Adrenal gland (tissue), 12 donors: ENCODE results near the gene ZBTB9. TPM values are rescaled to one million over a fixed set of nuclear protein-coding genes. Genes with fewer than 3 reads are reported as not detected.
"Not testable (repeated sequence)": the region's sequence is repeated elsewhere in the genome, so short reads cannot be mapped to it uniquely, and the experiment has no call there.

ENCODE experiments used
- DNase-seq, 7 donors: peaks; one replicate each; pipeline ENCODE4 v3.0.0-alpha.2; 2019 to 2020
- H3K27ac ChIP-seq, 5 donors: fragments of 200-600 bp; sonication (generic) in 4 of 5; 1 replicate in 3 of 5; 2 replicates in 2 of 5; pipeline versions ENCODE4 v1.5.1 to v1.8.0; 2016 to 2020; ENCODE audit warnings: mild to moderate bottlenecking in 1 of 5
- H3K27me3 ChIP-seq: fragments of 200-600 bp; 2 replicates; pipeline ENCODE4 v1.8.0; 2021
- H3K36me3 ChIP-seq, 2 donors: fragments of 200-600 bp; replicated peaks in 1 of 2; 1 replicate in 1 of 2; 2 replicates in 1 of 2; pipeline versions ENCODE4 v1.5.1 to v1.8.0; 2018 to 2022
- H3K4me1 ChIP-seq, 2 donors: fragments of 200-600 bp; replicated peaks in 1 of 2; 1 replicate in 1 of 2; 2 replicates in 1 of 2; pipeline versions ENCODE4 v1.5.1 to v1.8.0; 2018 to 2021
- H3K4me3 ChIP-seq, 4 donors: fragments of 200-600 bp; sonication (generic) in 3 of 4; one replicate each; pipeline ENCODE4 v1.5.1; 2016 to 2018
- H3K9me3 ChIP-seq, 3 donors: fragments of 200-600 bp; sonication (generic) in 1 of 3; replicated peaks in 1 of 3; 1 replicate in 2 of 3; 2 replicates in 1 of 3; pipeline versions ENCODE4 v1.5.1 to v1.8.0; 2016 to 2021
- POLR2A ChIP-seq, 2 donors: fragments of 450-650 bp; IDR thresholded peaks; one replicate each; pipeline ENCODE4 v1.6.1; 2017; ENCODE audit warnings: antibody characterized with exemption in 2 of 2, mild to moderate bottlenecking in 2 of 2, moderate library complexity in 1 of 2
- WGBS, 4 donors: extraction: QIAGEN DNeasy Blood & Tissue Kit in 2 of 4; methylation state at CpG; one replicate each; pipeline versions ENCODE4 v1.1.5 to v1.1.7; 2013 to 2017; 5-methylcytosine and 5-hydroxymethylcytosine counted together
- intact Hi-C, 2 donors: fragments of 100-400 bp; cut with DNase I; formaldehyde crosslinking; loops; one replicate each; pipeline versions ENCODE4 v1.14.1 to v1.15.0; 2022 to 2023
- polyA plus RNA-seq, 3 donors: library from polyadenylated mRNA; stranded (reverse); fragments of 200-250 nt in 2 of 3; fragments of 350-450 nt in 1 of 3; fragmentation: Illumina TruSeq in 1 of 3; extraction: RNeasy Lipid Tissue Mini Kit (QIAGEN cat#74804) in 1 of 3; gene quantifications; one replicate each; pipeline ENCODE4 v1.2.3, GENCODE V29; 2013 to 2014
- total RNA-seq, 9 donors: library from RNA; depleted of rRNA in 4 of 9; stranded (reverse); fragments of >200 nt in 4 of 9; fragments of 120-200 nt in 1 of 9; fragmentation: NEBNext Ultra II Directional in 1 of 9; extraction: Animal tissue kit (Norgen Biotek cat#: 25700) in 1 of 9; gene quantifications; one replicate each; pipeline versions ENCODE4 v1.1.0 to v1.2.4, GENCODE V29; 2013 to 2023
- TF ChIP-seq, protein P1 (sequence below), 6 experiments: fragments of 450-650 bp in 4 of 6; fragments of 200-600 bp in 2 of 6; sonication (generic) in 1 of 6; IDR thresholded peaks; 1 replicate in 5 of 6; 2 replicates in 1 of 6; pipeline versions ENCODE4 v1.5.1 to v1.8.0; 2016 to 2021; ENCODE audit warnings: antibody characterized with exemption in 6 of 6, mild to moderate bottlenecking in 2 of 6, moderate library complexity in 1 of 6
- donor health status: healthy with polysubstance abuse.
- donor health status: Bipolar disorder and iron deficiency.
- donor health status: DM: yes; HTN: yes; CAD: no.
- donor health status: DM: no; HTN: no; CAD: no.
- donor health status: DM: no; HTN: no; CAD: no.
- donor health status: DM: yes; HTN: yes; CAD: no.

Gene ZBTB9
- total and polyA plus RNA-seq, 12 donors = 2.3 to 11.2 (median 6.7) TPM

DNA sequence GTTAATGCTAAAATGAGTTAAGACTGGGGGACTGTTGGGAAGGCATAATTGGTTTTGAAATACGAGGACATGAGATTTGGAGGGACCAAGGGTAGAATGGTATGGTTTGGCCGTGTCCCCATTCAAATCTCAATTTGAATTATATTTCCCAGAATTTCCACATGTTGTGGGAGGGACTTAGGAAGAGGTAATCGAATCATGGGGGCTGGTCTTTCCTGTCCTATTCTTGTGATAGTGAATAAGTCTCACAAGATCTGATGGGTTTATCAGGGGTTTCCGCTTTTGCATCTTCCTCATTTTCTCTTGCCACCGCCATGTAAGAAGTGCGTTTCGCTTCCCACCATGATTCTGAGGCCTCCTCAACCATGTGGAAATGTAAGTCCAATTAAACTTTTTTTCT, 12.7 kb downstream of the ZBTB9 start:
- Histone ChIP-seq H3K4me1 (no peaks in the 10 kb centered on the region), H3K36me3 (no peaks in the 10 kb centered on the region), H3K27ac (no peak overlapping the region), H3K27me3 (no peaks in the 10 kb centered on the region), H3K9me3 (no peaks in the 10 kb centered on the region), H3K4me3 (no peak overlapping the region)
- WGBS, 4 donors = 71 to 73% (median 72%) methylated on average over 7 of the region's 7 CpGs
- intact Hi-C loops = no loop called here
- no peak for DNase-seq
- TF ChIP-seq POLR2A (IDR thresholded peaks at IDR 0.05) = no peak
- TF ChIP-seq, protein P1, sequence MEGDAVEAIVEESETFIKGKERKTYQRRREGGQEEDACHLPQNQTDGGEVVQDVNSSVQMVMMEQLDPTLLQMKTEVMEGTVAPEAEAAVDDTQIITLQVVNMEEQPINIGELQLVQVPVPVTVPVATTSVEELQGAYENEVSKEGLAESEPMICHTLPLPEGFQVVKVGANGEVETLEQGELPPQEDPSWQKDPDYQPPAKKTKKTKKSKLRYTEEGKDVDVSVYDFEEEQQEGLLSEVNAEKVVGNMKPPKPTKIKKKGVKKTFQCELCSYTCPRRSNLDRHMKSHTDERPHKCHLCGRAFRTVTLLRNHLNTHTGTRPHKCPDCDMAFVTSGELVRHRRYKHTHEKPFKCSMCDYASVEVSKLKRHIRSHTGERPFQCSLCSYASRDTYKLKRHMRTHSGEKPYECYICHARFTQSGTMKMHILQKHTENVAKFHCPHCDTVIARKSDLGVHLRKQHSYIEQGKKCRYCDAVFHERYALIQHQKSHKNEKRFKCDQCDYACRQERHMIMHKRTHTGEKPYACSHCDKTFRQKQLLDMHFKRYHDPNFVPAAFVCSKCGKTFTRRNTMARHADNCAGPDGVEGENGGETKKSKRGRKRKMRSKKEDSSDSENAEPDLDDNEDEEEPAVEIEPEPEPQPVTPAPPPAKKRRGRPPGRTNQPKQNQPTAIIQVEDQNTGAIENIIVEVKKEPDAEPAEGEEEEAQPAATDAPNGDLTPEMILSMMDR (IDR thresholded peaks at IDR 0.05) = no peak

DNA sequence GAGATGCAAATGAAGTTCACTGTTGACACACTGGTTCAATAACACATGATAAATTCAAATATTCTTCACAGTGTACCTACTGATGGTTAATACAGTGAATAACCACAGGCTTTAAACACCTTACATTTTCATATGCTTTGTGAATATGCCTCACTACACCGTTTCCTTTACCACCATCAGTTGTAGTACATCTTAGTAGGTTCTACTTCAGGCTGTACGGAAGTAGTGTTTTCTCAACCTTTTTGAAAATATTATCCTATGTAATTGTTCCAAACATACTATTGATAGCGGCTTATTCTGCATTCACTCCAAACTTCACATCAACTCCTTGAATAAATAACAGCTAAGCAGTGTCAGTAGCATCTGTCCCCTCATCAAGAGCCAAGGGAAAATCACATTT, 15.3 kb downstream of the ZBTB9 start:
- Histone ChIP-seq H3K4me1 (no peaks in the 10 kb centered on the region), H3K27ac (no peak overlapping the region), H3K36me3 (no peaks in the 10 kb centered on the region), H3K27me3 (peaks cover 4% of the 10 kb centered on the region), H3K4me3 (no peak overlapping the region), H3K9me3 (no peaks in the 10 kb centered on the region)
- WGBS, 4 donors = 78 to 88% (median 83%) methylated on average over 3 of the region's 3 CpGs
- no peak for TF ChIP-seq POLR2A (IDR thresholded peaks at IDR 0.05)
- TF ChIP-seq, protein P1 (IDR thresholded peaks at IDR 0.05) = no peak
- intact Hi-C loops = no loop called here
- no peak for DNase-seq

DNA sequence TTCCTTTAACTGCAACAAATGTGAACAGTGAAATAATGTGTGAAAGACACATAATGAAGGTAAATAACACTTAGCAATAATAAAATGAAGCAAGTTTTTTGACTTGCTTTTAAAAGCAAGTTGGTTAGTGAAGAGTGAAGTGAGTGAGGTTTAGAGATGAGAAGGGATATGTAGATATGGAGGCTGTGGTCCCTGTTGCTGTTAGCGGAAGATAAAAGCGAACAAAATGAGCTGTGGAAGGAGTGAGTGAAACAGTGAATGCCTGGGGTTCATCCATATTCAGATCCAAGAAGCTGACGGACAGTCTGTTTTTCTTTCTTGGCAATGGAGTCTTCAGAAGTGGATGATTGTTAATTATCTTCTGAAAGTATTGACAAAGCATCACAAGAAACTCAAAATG, 23.5 kb downstream of the ZBTB9 start:
- intact Hi-C loops = no loop called here
- H3K27ac ChIP-seq = no peak overlapping the region

DNA sequence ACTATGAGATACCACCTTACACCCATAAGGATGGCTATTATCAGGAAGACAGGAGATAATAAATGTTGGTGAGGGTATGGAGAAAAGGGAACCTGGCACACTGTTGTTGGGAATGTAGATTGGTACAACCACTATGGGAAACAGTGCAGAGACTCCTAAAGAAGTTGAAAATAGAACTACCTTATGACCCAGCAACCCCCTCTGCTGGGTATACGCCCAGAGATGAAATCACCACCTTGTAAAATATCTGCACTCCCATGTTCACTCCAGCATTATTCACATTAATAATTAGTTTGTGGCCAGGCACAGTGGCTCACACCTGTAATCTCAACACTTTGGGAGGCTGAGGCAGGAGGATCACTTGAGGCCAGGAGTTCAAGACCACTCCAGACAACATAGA, 26.8 kb downstream of the ZBTB9 start:
- no peak for DNase-seq
- Histone ChIP-seq H3K27ac (no peak overlapping the region), H3K36me3 (no peaks in the 10 kb centered on the region), H3K9me3 (no peaks in the 10 kb centered on the region), H3K4me3 (no peak overlapping the region), H3K4me1 (no peaks in the 10 kb centered on the region), H3K27me3 (no peaks in the 10 kb centered on the region)
- TF ChIP-seq, protein P1 (IDR thresholded peaks at IDR 0.05) = no peak
- no peak for TF ChIP-seq POLR2A (IDR thresholded peaks at IDR 0.05)
- WGBS, 4 donors = 63 to 82% (median 72%) methylated on average over 1 of the region's 1 CpG
- intact Hi-C loops = no loop called here

More for the DNA sequence above, 23.5 kb downstream of the ZBTB9 start:
- no peaks in the 10 kb centered on the region for H3K36me3 ChIP-seq
- H3K9me3 ChIP-seq = no peaks in the 10 kb centered on the region
- no peaks in the 10 kb centered on the region for H3K4me1 ChIP-seq
- peaks cover 4% of the 10 kb centered on the region for H3K27me3 ChIP-seq
- no peak overlapping the region for H3K4me3 ChIP-seq
- TF ChIP-seq, protein P1 (IDR thresholded peaks at IDR 0.05) = no peak
- TF ChIP-seq POLR2A (IDR thresholded peaks at IDR 0.05) = no peak
- DNase-seq = no peak
- WGBS, 4 donors = 65 to 74% (median 70%) methylated on average over 3 of the region's 3 CpGs

DNA sequence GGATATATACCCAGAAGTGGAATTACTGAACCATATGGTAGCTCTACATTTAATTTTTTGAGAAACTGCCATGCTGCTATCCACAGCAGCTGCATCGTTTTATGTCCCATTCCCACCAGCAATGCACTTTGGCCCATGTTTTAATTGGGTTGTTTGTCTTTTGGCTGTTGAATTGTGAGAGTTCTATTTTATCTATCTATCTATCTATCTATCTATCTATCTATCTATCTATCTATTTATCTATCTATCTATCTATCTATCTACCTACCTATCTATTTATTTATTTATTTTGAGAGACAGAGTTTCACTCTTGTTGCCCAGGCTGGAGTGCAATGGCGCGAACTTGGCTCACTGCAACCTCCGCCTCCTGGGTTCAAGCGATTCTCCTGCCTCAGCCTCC, 28.2 kb downstream of the ZBTB9 start:
- H3K36me3 ChIP-seq, H3K27me3 ChIP-seq, H3K4me3 ChIP-seq, intact Hi-C loops, H3K4me1 ChIP-seq, H3K27ac ChIP-seq, H3K9me3 ChIP-seq, DNase-seq: not testable (repeated sequence)
- WGBS, 4 donors = 89 to 96% (median 94%) methylated on average over 5 of the region's 5 CpGs
